GM10248 (cell line): ENCODE results near the gene CYP27C1.
A peak's percentile ranks its signal among the peaks of the same experiment; 100 is the strongest.

ENCODE experiments used
- CTCF ChIA-PET: fragments of 300-600 bp; sonication (Branson Sonifier 250); formaldehyde crosslinking; extraction: SDS; loops from one replicate; lab custom pipeline; 2021; ENCODE audit warnings: antibody characterized with exemption; lab: Yijun Ruan, JAX
- POLR2A ChIA-PET: fragments of 350-650 bp; sonication (Branson Sonifier 250); formaldehyde crosslinking; extraction: SDS; loops from one replicate; lab custom pipeline; 2020; ENCODE audit warnings: antibody characterized with exemption; lab: Yijun Ruan, JAX
- DNase-seq: peaks from one replicate; pipeline ENCODE4 v3.0.0; 2012; ENCODE audit errors: extremely low spot score
- CTCF ChIP-seq: IDR thresholded peaks from 2 replicates; pipeline ENCODE4 v1.5.1; 2012; ENCODE audit warnings: mild to moderate bottlenecking, low read depth; ENCODE audit errors: extremely low read depth, missing control alignments, control extremely low read depth

Gene CYP27C1

GRCh38 chr2:127199223-127199622 is 20.9 kb downstream of the CYP27C1 start:
- ChIA-PET CTCF (interaction anchor here (0.8 to 1.8 kb wide), 3 partner anchors 236 to 451 kb away, joined by 3 to 6 read pairs (median 4); no protein-coding TSS in a partner anchor), POLR2A (no interaction called here)
- no peak for TF ChIP-seq CTCF
- DNase-seq: no peak

- no peak for DNase-seq
- ChIA-PET CTCF (interaction anchor here (0.6 to 1.6 kb wide), 25 partner anchors 8 to 457 kb away, joined by 3 to 29 read pairs (median 4); partner anchors contain the start of gene ERCC3), POLR2A (no interaction called here)
- peak; percentile 60 for TF ChIP-seq CTCF
Measured at GRCh38 chr2:127197475-127198385, 22.4 kb downstream of the CYP27C1 start.

GRCh38 chr2:127196998-127197397 is 23.1 kb downstream of the CYP27C1 start:
- peak; percentile 10 for TF ChIP-seq CTCF
- no peak for DNase-seq
- ChIA-PET CTCF (interaction anchor here (0.6 to 1.6 kb wide), 26 partner anchors 9 to 457 kb away, joined by 3 to 29 read pairs (median 4); partner anchors contain the start of gene ERCC3), POLR2A (no interaction called here)

GRCh38 chr2:127196549-127196948 is 23.6 kb downstream of the CYP27C1 start:
- no peak for TF ChIP-seq CTCF
- ChIA-PET POLR2A (no interaction called here), CTCF (interaction anchor here (0.6 to 1.6 kb wide), 12 partner anchors 10 to 456 kb away, joined by 3 to 29 read pairs (median 4); no protein-coding TSS in a partner anchor)
- DNase-seq: no peak

DNA sequence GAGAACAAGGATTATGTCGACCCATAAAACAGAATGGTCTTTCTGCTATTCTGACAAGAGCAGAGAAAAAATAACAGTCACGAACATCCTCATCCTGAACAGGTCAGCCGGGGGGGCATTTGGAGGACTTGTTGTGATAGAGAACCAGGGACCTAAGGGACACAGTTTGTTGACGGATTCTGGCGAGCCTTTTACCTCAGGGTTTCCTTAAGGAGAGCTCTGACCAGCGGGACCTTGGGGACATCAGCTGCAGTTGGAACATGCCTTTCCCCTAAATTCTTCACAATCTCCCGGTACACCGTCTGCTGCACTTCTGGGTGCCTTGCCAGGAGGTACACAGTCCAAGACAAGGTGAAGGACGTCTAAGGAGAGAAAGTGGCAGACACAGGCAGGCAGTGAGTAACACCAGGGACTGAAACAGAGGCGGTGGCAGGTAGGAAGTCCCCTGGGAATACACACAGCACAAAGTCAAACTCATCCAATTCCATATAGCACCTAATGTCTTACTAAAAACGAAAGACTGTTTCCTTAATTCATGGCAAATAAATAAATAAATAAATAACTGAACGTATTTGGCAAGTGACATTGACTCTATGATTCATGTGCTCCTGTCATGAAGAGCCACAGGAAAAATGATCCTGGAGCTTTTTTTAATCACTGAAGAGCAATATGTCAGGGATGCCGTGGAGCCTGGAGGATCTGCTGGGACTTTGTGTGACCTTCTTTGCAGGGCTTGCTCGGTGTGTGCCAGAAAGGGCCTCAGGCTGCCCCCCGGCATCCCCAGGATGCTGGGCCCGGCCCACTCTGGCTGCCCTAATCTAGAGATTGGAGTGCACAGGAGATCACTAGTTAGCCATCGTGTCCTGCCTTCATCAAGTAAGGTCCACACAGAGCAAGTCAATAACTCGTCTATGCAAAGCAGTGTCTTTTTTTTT is 24.7 kb downstream of the CYP27C1 start:
- ChIA-PET POLR2A (no interaction called here), CTCF (interaction anchor here (1.0 to 1.9 kb wide), 2 partner anchors 19 to 284 kb away, joined by 3 to 6 read pairs; no protein-coding TSS in a partner anchor)

More for the DNA sequence above, 24.7 kb downstream of the CYP27C1 start:
- TF ChIP-seq CTCF: no peak
- no peak for DNase-seq
